Fibroblast of lung (primary cell): ENCODE data around the gene PRDM16. TPM values are rescaled to one million over a fixed set of nuclear protein-coding genes. Genes with fewer than 3 reads are reported as not detected.

Experiments
- DNase-seq, 2 donors: peaks; one replicate each; pipeline versions ENCODE4 v3.0.0 to v3.0.0-alpha.2; 2010; ENCODE audit warnings: low read depth in 2 of 2
- H2AFZ ChIP-seq: 2 replicates; pipeline ENCODE4 v1.5.1; 2012; ENCODE audit warnings: low read length, control low read depth, inconsistent platforms
- H3K27ac ChIP-seq: 2 replicates; pipeline ENCODE4 v1.5.1; 2011; ENCODE audit warnings: low read length, control low read depth; ENCODE audit not compliant: insufficient read depth
- H3K27me3 ChIP-seq: 2 replicates; pipeline ENCODE4 v1.5.1; 2011; ENCODE audit warnings: mild to moderate bottlenecking, low read length; ENCODE audit not compliant: control insufficient read depth, insufficient read depth
- H3K36me3 ChIP-seq: 2 replicates; pipeline ENCODE4 v1.5.1; 2011; ENCODE audit warnings: low read length; ENCODE audit not compliant: control insufficient read depth, insufficient read depth
- H3K4me1 ChIP-seq: 2 replicates; pipeline ENCODE4 v1.5.1; 2011; ENCODE audit warnings: low read length; ENCODE audit not compliant: control insufficient read depth, insufficient read depth; ENCODE audit errors: extremely low read depth
- H3K4me2 ChIP-seq: 2 replicates; pipeline ENCODE4 v1.5.1; 2011; ENCODE audit warnings: low read length, control low read depth; ENCODE audit not compliant: insufficient read depth; ENCODE audit errors: extremely low read depth
- H3K4me3 ChIP-seq, 4 experiments: fragments of 200-600 bp in 1 of 4; sonication (generic) in 1 of 4; replicated peaks in 1 of 4; 2 replicates each; pipeline ENCODE4 v1.5.1; 2011 to 2016; ENCODE audit warnings: low read length in 4 of 4, low read depth in 3 of 4, mild to moderate bottlenecking in 3 of 4, control low read depth in 2 of 4, inconsistent platforms in 1 of 4, mixed read lengths in 1 of 4; ENCODE audit not compliant: insufficient read depth in 1 of 4; ENCODE audit errors: control extremely low read depth in 1 of 4
- H3K79me2 ChIP-seq: 2 replicates; pipeline ENCODE4 v1.5.1; 2012; ENCODE audit warnings: mild to moderate bottlenecking, low read length, inconsistent platforms; ENCODE audit not compliant: control insufficient read depth, insufficient read depth
- H3K9ac ChIP-seq: 2 replicates; pipeline ENCODE4 v1.5.1; 2011; ENCODE audit warnings: mild to moderate bottlenecking, low read length, control low read depth; ENCODE audit not compliant: insufficient read depth
- H3K9me3 ChIP-seq: 2 replicates; pipeline ENCODE4 v1.5.1; 2012; ENCODE audit warnings: low read depth, low read length; ENCODE audit not compliant: control insufficient read depth, insufficient read depth
- H4K20me1 ChIP-seq: 2 replicates; pipeline ENCODE4 v1.5.1; 2011; ENCODE audit warnings: low read length; ENCODE audit not compliant: control insufficient read depth, insufficient read depth; ENCODE audit errors: extremely low read depth
- CTCF ChIP-seq, 2 donors: IDR thresholded peaks in 1 of 2; conservative IDR thresholded peaks in 1 of 2; 1 replicate in 1 of 2; 2 replicates in 1 of 2; pipeline ENCODE4 v1.5.1; 2011 to 2012; ENCODE audit warnings: low read length in 2 of 2, control low read depth in 1 of 2, inconsistent platforms in 1 of 2, low read depth in 1 of 2, mild to moderate bottlenecking in 1 of 2
- EZH2 ChIP-seq: IDR thresholded peaks from 2 replicates; pipeline ENCODE4 v1.5.1; 2012; ENCODE audit warnings: low read length, control low read depth, mild to moderate bottlenecking; ENCODE audit errors: missing control alignments
- polyA plus RNA-seq, 2 donors: library from polyadenylated mRNA; depleted of rRNA in 1 of 2; stranded (reverse) in 1 of 2; unstranded in 1 of 2; fragments of >200 nt; gene quantifications; 2 replicates each; pipeline ENCODE4 v1.2.1, GENCODE V29; 2011 to 2012; ENCODE audit warnings: missing spikeins in 1 of 2
- total RNA-seq: library from RNA; depleted of rRNA; stranded (reverse); fragments of >200 nt; gene quantifications from 2 replicates; pipeline ENCODE4 v1.2.1, GENCODE V29; 2014

Gene PRDM16
- total and polyA plus RNA-seq, 2 donors (not counting 1 experiment from before 2014, with no cell fraction given) = 0.30 to 1.8 TPM

GRCh38 chr1:3251099-3251806 lies 182.2 kb downstream of the PRDM16 start:
- Histone ChIP-seq H3K27ac (no peak overlapping the region), H3K4me1 (no peaks in the 10 kb centered on the region), H4K20me1 (no peaks in the 10 kb centered on the region), H2AFZ (no peak overlapping the region), H3K9ac (no peak overlapping the region), H3K4me3 (no peak overlapping the region), H3K79me2 (no peaks in the 10 kb centered on the region), H3K36me3 (no peaks in the 10 kb centered on the region), H3K4me2 (no peak overlapping the region), H3K9me3 (no peaks in the 10 kb centered on the region), H3K27me3 (no peaks in the 10 kb centered on the region)
- no peak for TF ChIP-seq EZH2
- DNase-seq = no peak

GRCh38 chr1:3251807-3252428 lies 182.9 kb downstream of the PRDM16 start:
- Histone ChIP-seq H4K20me1 (no peaks in the 10 kb centered on the region), H3K4me1 (no peaks in the 10 kb centered on the region), H3K79me2 (no peaks in the 10 kb centered on the region), H3K36me3 (no peaks in the 10 kb centered on the region), H3K4me3 (no peak overlapping the region), H3K9me3 (no peaks in the 10 kb centered on the region), H2AFZ (no peak overlapping the region), H3K27ac (no peak overlapping the region), H3K9ac (no peak overlapping the region), H3K27me3 (no peaks in the 10 kb centered on the region), H3K4me2 (no peak overlapping the region)
- DNase-seq = no peak
- TF ChIP-seq EZH2 = no peak
- no peak for TF ChIP-seq CTCF (conservative IDR thresholded peaks at IDR 0.05 in 1 of 2, IDR thresholded peaks at IDR 0.05 in 1 of 2; ENCODE audit: low read depth in 1 of 2, low read length in 2 of 2)

GRCh38 chr1:3255680-3256079 lies 186.7 kb downstream of the PRDM16 start:
- H3K9ac ChIP-seq = no peak overlapping the region
- no peaks in the 10 kb centered on the region for H4K20me1 ChIP-seq
- no peak overlapping the region for H2AFZ ChIP-seq
- no peak overlapping the region for H3K4me3 ChIP-seq
- TF ChIP-seq CTCF (conservative IDR thresholded peaks at IDR 0.05 in 1 of 2, IDR thresholded peaks at IDR 0.05 in 1 of 2; ENCODE audit: low read depth in 1 of 2, low read length in 2 of 2) = no peak
- TF ChIP-seq EZH2 = no peak
- H3K27me3 ChIP-seq = no peaks in the 10 kb centered on the region
- DNase-seq = no peak
- no peaks in the 10 kb centered on the region for H3K4me1 ChIP-seq
- H3K79me2 ChIP-seq = no peaks in the 10 kb centered on the region
- H3K4me2 ChIP-seq = no peak overlapping the region
- H3K9me3 ChIP-seq = no peaks in the 10 kb centered on the region
- no peaks in the 10 kb centered on the region for H3K36me3 ChIP-seq
- no peak overlapping the region for H3K27ac ChIP-seq
